ENCODE data around the gene CARMIL1.
"Not testable (repeated sequence)": the region's sequence is repeated elsewhere in the genome, so short reads cannot be mapped to it uniquely, and the experiment has no call there.

The CARMIL1 gene

DNA sequence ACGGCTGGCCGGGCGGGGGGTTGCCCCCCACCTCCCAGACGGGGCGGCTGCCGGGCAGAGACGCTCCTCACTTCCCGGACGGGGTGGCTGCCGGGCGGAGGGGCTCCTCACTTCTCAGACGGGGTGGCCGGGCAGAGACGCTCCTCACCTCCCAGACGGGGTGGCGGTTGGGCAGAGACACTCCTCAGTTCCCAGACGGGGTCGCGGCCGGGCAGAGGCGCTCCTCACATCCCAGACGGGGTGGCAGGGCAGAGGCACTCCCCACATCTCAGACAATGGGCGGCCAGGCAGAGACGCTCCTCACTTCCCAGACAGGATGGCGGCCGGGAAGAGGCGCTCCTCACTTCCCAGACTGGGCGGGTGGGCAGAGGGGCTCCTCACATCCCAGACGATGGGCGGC is 306.9 kb downstream of the CARMIL1 start:
- not testable (repeated sequence) for DNase-seq

DNA sequence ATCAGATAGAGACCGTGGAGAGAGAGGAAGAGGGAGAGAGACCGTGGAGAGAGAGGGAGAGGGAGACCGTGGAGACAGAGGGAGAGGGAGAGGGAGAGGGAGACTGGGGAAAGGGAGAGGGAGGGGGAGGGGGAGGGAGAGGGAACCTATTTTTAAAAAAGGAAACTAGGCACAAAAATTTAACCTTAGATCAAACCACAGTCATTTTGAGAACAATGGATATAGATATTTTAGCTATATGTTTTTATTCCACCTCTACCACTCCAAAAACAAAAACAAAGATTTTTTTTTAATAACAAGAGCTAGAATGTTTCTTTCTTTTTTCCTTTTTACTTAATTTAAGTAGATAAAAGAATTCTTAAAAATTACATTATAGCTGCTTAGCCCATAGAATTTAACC is 307.8 kb downstream of the CARMIL1 start:
- DNase-seq = no peak

DNA sequence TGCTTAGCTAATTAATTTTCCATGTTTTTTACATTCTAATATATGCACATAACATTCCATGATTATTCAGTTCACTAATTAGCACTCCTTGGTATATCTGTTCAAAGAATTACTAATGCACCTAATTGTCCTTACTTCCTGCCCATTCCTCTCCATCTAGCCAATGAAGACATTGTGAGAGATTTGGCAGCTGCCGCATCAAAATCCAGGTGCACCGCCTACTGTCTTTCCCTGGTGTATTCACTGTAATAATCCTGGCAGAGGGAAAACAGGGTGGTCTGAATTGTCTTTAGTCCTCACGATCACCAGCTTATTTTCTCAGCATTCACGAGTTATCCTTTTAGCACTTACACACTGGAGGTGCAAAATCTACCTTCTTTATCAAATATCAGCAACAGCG is 311.8 kb downstream of the CARMIL1 start:
- peak in 1 of 2 experiments; percentile 55 for DNase-seq

DNA sequence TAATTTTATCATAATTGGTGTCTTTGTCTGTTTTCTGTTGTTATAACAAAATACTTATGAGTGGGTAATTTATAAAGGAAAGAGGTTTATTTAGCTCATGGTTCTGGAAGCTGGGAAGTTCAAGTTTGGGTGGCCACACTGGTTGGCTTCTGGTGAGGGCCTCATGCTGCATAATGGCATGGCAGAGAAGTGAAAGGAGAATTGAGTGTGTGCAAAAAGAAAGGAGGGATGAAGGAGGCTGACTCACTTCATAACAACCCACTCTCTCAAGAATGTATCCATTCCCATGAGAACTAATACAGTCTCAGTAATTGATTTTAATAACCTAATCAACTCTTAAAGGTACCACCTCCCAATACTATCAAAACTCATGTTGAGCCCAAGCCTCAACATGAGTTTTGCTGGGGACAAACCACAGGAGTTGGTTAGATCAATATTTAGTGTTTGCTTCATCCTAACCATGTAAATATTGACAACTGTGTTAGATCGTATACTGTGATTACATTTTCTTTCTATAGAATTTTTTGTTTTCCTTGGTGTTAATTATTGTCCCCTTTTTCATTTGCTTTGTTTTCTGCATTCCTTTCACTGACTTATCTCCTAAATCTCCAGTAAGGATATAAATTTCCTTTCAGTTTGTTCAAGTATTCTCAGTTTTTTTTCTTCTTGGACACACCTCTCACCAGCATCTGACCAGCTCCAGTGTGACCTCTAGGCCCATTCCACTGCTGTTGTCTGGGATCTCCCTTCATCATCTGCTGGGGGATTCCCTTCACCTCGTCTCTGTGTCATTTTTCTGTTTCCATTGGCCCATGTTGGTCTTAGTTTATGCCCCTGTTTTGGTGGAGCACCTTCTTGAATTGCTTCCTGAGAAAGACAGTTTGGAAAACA is 318.0 kb downstream of the CARMIL1 start:
- DNase-seq = no peak

DNA sequence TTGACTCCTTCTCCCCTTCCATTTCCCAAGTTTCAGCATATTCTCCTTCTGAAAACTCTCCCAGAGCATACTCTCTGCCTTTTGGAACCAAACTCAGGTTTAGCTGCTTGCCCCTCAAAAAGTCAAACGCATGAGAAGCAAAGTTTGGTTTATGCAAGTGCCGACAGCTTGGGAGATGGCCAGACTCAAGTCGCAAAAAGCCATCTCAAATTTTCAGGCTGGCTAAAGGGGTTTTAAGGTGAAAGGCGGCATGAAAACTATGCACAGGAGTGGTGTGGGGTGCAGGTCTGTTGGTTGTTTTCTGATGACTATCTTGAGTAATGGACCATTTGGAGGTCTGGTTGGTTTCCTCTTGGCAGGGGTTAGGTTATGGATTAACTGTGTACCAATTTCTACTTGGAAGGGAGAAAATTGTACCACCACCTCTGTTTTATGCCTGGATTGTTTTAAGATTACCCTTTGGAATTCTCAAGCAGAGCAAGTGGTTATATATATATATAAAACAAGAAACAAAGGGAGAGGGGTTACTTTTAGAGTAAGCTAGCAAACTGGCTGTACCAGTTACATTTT is 320.4 kb downstream of the CARMIL1 start:
- no peak for DNase-seq

DNA sequence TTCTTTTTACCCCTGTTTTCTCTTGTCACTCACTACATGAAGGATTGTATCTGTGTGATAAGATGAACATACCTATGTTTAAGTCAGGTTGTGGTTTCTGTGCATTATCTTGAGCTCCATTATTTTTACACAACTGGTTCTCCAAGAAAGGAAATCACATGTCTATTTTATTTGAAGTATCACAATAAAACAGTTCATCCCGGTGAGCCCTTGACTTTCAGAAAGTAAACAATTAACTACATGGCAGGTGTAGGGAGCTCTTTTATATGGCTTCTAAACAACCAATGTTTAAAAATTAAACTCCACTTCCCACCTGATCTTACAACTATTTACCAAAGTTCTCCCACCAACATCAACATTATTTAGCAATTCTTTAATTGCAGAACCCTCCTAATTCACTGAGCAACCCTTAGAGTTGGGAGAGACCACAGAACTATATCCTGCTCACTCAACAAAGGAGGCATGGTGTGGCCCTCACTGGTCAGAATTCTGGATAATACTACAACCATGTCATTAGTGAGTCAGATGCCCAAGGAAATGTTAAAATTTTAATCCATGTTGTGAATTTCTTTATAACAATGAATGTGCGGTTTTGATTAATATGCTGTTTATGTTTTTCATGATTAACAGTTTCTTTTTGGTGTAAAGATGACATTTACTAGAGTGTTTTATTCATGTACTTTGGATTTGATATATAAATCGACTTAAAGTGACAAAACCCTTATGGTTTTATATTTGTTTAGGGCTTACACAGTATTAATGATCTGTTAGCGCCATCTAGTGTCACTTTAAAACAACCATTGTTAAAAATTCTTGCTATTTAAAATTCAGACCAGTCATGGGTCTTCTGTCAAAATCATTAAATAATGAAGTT is 322.9 kb downstream of the CARMIL1 start:
- peak in 1 of 2 experiments; percentile 46 for DNase-seq

DNA sequence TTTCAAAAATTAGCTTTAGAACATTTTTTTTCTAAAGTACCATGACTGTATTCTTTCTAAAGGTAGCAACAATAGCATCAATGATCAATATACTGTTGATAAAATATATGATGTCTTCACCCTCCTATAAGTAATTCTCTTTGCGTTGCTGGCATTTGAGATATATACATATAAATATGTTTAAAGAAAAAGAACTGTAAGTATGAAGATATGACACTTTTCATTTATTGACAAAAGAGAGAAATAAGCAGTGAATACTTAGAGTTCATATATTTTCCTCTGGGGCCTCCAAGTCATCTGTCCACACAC is 323.5 kb downstream of the CARMIL1 start:
- no peak for DNase-seq

DNA sequence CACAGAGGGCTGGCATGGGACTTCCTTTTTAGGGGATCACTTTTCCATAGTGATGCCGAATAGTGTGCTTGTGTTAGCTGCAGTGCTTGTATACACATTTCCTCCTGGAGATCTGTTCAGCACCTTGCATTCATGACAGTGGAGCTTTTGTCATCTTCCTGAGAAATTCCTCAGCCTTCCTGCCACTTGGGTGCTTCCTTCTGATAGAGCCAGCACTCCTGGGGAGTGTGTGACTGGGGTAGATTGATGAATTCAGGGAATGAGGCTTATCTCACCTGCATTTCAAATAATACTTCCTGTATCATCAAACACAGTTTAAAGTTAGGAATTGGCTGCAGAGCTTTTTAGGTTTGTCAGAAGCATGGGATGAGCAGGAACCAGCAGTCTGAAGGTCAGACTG is 324.1 kb downstream of the CARMIL1 start:
- DNase-seq = no peak

DNA sequence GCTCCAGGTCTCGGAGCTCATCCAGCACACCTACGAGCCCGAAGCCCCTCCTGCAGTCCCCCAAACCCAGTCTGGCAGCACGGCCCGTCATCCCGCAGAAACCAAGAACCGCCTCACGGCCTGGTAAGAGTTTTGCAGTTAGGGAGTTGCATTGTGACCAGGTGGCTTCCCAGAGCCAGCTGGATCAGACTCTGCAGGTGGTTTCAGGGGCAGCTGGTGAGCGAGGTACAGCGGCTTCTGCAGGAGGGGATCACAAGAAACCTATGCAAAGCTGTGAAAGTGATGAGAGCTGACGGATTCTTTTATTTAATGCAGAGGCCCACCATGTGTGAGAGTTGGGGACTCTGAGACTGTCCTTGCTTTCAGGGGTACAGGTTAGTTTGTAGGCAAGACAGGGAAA is 327.0 kb downstream of the CARMIL1 start:
- peak in 1 of 2 experiments; percentile 13 for DNase-seq

DNA sequence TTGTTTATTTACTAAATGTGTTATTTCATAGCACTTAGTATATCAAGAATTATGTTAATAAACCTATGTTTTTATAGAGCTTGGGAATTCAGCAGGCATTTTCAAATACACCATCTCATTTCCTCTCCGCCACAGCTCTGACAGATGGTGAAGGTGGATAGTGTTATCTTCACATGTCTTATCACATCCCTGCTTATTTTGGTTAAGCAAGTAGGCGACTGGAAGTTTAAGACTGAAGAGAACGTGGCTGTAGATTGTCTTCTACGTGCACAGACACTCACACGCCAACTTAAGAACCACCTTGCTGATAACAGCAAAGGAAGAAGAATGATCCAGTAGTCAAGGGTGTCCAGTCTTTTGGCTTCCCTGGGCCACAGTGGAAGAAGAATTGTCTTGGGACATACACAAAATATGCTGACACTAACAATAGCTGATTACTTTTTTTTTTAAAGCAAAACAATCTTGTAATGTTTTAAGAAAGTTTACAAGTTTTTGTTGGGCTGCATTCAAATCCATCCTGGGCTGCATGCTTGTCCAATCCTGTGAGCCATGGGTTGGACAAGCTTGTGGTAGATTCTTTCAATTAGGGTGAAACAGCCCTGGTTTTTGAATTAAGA is 329.5 kb downstream of the CARMIL1 start:
- DNase-seq = no peak

DNA sequence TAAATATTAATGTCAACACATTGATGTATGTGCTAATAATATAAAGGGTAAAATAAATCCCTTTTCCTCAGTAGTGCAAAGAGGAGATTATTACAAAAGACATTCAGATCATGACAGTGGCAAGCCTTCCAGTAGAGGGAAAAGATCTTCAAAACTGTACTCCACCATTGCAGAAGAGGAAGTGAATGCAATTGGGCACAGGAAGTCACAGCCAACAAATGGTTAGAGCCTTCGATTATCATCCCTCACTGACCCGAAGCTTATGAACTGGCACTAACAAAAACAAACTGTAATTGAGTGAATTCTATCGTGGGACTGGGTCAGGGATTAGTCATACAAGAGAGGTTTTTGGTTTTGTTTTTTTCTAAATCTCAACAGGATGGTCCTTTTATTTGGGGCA is 333.5 kb downstream of the CARMIL1 start:
- no peak for DNase-seq

DNA sequence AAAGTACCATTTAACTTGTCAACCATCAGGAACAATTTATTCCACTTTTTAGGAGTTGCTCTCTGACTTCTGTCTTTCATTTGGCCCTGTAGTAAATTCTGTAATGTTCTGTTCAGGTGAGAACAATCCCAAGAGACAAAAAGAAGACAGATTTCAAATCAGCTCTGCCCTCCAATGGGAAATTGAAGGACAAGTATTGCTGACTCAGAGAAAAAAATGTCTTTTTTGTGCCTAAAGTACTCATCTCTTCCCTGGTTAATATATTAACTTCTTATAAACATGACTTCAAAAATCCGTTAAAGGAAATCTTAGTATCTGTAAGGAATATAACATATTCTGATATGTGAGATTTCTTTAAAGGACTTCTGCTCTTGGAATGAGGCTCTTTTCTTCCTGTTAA is 334.2 kb downstream of the CARMIL1 start:
- DNase-seq = no peak

DNA sequence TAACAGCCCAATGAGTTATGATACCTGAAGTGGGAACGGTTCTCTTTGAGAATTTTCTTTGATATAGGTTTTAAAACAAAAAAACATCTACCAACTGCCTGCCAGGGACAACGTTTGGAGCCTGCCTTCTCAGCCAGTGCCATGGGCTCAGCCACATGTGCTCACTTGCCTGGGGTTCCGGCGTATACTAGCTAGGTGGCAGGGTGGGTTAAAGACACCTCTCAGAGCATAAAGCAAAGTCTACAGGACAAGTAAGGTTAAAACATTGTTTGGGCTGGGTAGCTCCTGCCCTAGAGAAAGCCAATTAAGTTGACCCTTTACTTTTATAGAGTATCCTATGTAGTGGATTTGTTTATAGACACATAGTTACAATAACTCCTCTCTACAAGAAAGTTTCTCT is 334.9 kb downstream of the CARMIL1 start:
- no peak for DNase-seq

DNA sequence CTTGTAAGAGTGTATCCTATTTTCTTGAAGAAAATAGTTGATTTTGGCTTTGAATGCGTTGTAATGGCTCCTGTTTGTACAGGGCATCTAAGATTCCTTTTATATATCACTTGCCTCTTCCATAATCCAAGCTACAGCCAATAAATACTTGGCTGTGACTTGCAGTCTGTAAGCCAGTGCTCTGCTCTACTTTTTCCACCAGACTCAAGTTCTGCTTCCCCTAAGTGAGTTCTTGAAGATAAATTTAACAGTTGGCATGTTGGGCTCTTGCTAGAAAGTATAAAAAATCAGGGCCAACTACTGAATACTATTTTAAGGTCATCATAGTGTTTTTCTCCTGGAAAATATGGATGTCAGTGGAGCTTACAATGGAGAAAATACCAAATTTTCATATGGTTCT is 336.3 kb downstream of the CARMIL1 start:
- DNase-seq = no peak

DNA sequence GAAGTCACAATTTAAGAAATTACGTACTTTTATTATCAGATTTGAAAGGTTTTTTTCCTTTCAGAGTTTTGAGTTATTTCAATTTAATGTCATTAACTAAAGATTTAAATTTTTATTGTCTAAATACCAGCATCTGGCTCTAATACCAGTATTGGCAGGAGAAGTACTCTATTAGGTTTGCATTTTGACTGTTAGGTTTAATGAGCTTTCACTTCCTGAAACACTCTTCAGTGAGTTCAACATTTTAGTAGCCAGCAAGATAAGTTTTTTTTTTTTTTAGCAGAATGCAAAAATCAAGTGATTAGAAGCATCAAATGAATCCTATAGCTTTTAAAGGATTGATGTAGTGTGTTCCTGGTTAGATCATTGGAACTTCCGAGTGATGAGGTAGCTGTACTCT is 338.8 kb downstream of the CARMIL1 start:
- DNase-seq = no peak

DNA sequence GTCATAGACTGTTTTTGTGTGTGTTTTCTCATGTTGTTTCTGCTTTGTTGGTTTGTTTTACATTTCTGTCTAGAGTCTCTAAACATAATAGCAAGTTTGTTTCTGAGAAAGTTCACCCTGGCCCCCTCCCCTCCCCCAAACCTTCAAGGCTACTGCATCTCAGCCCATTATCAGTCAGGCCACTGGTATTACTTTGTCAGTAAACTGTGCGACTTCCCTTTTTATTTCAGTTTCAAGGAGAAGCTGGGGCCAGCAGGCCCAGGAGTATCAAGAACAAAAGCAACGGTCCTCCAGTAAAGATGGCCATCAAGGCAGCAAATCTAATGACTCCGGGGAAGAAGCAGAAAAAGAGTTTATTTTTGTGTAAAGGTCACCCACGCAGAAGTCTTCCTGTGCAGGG is 340.0 kb downstream of the CARMIL1 start:
- no peak for DNase-seq

DNA sequence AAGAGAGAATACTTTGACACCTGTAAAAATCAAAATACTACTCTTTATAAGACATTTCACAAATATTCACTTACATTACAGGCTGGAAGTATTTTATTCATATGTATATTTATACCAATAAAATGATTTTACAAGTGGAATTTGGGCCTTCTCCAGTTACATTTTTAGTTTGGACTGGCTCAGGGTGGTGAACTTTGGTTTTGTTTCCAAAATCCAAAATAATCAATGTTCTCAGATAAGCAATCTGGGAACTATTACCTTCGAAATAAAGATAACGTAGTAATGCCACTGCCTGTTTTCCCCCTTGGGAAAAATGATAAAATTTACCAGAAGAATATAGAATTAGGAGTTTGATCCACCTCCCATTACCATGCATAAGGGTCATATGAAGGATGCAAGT is 341.2 kb downstream of the CARMIL1 start:
- no peak for DNase-seq

DNA sequence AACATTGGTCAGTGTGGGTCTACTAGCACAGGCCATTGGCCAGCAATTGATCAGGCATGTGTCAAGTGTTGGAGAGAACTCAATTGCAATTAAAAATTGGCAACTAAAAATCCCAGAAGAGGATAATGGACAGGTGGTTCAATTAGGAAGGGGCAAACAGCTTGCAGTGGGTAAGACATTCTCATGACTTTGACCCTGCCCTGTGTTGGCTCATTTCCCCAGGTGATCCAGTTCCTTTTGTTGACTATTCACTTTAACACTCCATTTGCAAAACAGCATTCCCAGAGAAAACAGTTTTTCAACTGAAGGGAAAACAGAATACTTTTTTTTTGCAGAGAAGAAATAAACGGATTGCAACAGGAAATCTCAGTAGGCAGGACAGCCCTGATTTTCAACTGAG is 343.9 kb downstream of the CARMIL1 start:
- DNase-seq = no peak

DNA sequence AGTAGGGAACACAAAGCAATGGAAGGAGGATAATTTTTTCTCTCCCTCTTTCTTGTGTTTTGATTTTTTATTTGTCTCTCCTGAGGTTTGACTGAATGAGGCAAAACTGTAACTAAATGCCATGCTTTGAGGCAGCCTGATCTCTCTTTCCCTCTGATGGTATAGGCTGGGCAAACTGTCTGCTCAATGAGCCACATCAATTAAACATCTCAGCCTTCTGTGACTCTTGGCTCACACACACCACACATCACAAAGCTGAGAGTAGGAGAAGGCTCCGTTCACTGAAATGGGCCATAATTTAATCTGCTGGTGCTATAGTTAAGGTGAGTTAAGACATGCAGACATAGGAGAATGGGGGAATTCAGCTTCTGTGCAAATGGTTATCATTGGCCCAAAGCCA is 344.7 kb downstream of the CARMIL1 start:
- no peak for DNase-seq

DNA sequence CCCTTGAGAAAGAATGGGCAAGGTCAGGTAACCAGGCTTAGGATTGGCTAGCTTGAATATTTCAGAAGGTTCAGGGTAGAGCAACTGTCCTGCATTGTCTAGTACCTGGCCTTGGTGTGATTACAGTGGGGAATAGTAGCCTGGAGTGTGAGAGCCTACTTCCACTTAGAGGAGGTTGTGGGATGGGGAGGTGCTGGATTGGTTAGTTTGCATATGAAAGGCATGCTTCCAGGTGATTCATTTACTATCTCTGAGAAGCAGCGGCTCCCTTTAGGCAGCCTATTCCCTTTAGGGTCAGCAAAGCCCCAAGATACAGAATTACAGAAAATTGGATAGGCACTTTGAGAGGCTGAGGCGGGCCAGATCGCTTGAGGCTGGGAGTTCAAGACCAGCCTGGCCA is 347.8 kb downstream of the CARMIL1 start:
- no peak for DNase-seq

DNA sequence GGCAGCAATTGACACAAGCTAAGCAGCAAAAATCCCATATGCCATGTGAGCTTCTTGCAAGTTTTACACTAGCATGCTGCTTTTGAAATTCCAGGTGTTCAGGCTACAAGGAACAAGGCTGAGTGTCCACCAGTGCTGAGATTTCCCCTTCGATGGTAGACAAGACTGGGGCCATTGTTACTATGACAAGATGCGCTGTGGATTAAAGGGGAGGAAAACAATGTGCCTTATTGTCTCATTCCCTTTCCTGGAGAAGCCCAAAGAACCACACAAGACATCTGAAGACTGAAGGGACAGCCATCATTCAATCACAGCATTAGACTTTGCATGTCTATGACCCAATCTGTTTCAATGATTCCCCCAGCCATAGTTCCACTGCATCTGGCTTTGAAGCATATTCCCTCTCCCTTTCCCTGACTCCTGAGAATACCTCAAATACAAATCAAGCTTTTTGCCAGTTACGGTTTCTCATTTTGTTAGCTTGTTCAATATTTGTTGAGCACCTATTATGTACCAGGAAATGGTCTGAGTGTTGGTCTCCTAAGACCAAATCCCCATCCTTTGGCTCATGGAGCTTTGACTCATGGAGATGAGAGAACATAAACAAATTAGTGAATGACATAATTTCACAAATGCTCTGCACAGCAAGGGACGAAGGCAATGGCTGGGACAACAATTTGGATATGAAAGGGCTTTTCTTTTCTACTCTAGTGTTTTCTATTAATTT is 349.5 kb downstream of the CARMIL1 start:
- no peak for DNase-seq

DNA sequence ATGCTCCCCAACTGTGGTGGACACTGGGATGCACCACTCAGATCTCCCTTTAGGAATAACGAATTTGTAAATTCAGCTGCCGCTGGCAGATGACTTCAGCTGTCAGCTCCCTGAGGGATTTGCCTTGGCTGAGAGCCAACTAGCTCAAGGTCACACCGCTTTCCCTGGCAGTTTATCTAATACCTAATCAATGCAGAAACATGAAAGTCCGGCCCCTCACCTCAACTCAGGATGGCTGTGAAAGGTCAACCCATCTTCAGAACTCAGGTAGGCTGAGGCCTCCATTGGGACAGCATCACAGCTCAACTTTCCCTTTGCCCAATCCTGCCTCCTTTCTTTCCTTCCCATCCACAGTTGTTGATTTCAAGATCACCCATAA is 350.0 kb downstream of the CARMIL1 start:
- DNase-seq = peak in 1 of 2 experiments; percentile 47
